HepG2 (cell line): ENCODE data around the gene FUOM. TPM values are rescaled to one million over a fixed set of nuclear protein-coding genes. Genes with fewer than 3 reads are reported as not detected.

Experiments used
- AGO2 ChIP-seq: fragments of 200-400 bp; formaldehyde crosslinking; optimal IDR thresholded peaks from 2 replicates; pipeline ENCODE3; 2017; ENCODE audit warnings: mild to moderate bottlenecking, low read depth, low read length, moderate library complexity
- ARHGAP35 ChIP-seq: sonication (generic); formaldehyde crosslinking; IDR thresholded peaks from 2 replicates; pipeline ENCODE4 v1.9.0; 2022; ENCODE audit warnings: mild to moderate bottlenecking, inconsistent platforms, moderate library complexity, missing genetic modification reagents, borderline replicate concordance
- BORCS8-MEF2B ChIP-seq: sonication (generic); formaldehyde crosslinking; IDR thresholded peaks from 2 replicates; pipeline ENCODE4 v1.8.0; 2022; ENCODE audit warnings: mild to moderate bottlenecking, missing genetic modification reagents
- HIVEP1 ChIP-seq: sonication (generic); formaldehyde crosslinking; IDR thresholded peaks from 2 replicates; pipeline ENCODE4 v1.4.0; 2020; ENCODE audit warnings: mild to moderate bottlenecking, missing genetic modification reagents
- RBAK ChIP-seq: sonication (generic); formaldehyde crosslinking; IDR thresholded peaks from 2 replicates; pipeline ENCODE4 v1.5.1; 2020; ENCODE audit warnings: mild to moderate bottlenecking, missing genetic modification reagents
- SALL1 ChIP-seq: sonication (generic); formaldehyde crosslinking; IDR thresholded peaks from 2 replicates; pipeline ENCODE4 v1.8.0; 2022; ENCODE audit warnings: mild to moderate bottlenecking, missing genetic modification reagents
- SOX6 ChIP-seq, 2 experiments: fragments of 450-650 bp in 1 of 2; sonication (generic) in 1 of 2; formaldehyde crosslinking in 1 of 2; IDR thresholded peaks; 2 replicates each; pipeline versions ENCODE4 v1.4.0 to v1.6.1; 2017 to 2020; ENCODE audit warnings: antibody characterized with exemption in 1 of 2, mild to moderate bottlenecking in 1 of 2, missing genetic modification reagents in 1 of 2
- SPEN ChIP-seq: sonication (generic); formaldehyde crosslinking; IDR thresholded peaks from 2 replicates; pipeline ENCODE4 v1.5.1; 2020; ENCODE audit warnings: low read depth, mild to moderate bottlenecking, missing genetic modification reagents
- SYNCRIP ChIP-seq: fragments of 200-400 bp; formaldehyde crosslinking; IDR thresholded peaks from 2 replicates; pipeline ENCODE4 v1.6.1; 2018; ENCODE audit warnings: mild to moderate bottlenecking, low read depth, low read length; ENCODE audit not compliant: insufficient read depth
- ZFP91 ChIP-seq: sonication (generic); formaldehyde crosslinking; IDR thresholded peaks from 2 replicates; pipeline ENCODE4 v1.9.0; 2022; ENCODE audit warnings: missing genetic modification reagents, mild to moderate bottlenecking, borderline replicate concordance
- ZFX ChIP-seq: sonication (generic); formaldehyde crosslinking; IDR thresholded peaks from 2 replicates; pipeline ENCODE4 v1.4.0; 2020; ENCODE audit warnings: mild to moderate bottlenecking, low read depth, missing genetic modification reagents, moderate library complexity
- ZNF143 ChIP-seq: sonication (generic); formaldehyde crosslinking; IDR thresholded peaks from 2 replicates; pipeline ENCODE4 v1.4.0; 2020; ENCODE audit warnings: missing genetic modification reagents
- ZNF761 ChIP-seq: sonication (generic); formaldehyde crosslinking; conservative IDR thresholded peaks from 2 replicates; pipeline ENCODE4 v1.4.0; 2020; ENCODE audit warnings: mild to moderate bottlenecking, missing genetic modification reagents
- polyA plus RNA-seq, 8 experiments: library from polyadenylated mRNA; depleted of rRNA in 3 of 8; stranded (reverse) in 7 of 8; unstranded in 1 of 8; fragments of >200 nt; fragmentation: Illumina TruSeq in 4 of 8; extraction: Trizol in 4 of 8; gene quantifications; 2 replicates each; pipeline versions ENCODE4 v1.2.1 to v1.2.3, GENCODE V29; 2011 to 2016; ENCODE audit warnings: low read depth in 4 of 8, missing spikeins in 1 of 8, mixed read lengths in 1 of 8; ENCODE audit not compliant: insufficient read depth in 1 of 8
- total RNA-seq, 5 experiments: library from RNA; depleted of rRNA; stranded (reverse); fragments of >200 nt; fragmentation: Illumina TruSeq; extraction: Trizol; gene quantifications; 2 replicates each; pipeline ENCODE4 v1.2.3, GENCODE V29; 2016; ENCODE audit warnings: low read depth in 1 of 5
- TF ChIP-seq, protein P1 (sequence below): sonication (generic); formaldehyde crosslinking; IDR thresholded peaks from 2 replicates; pipeline ENCODE4 v1.5.1; 2020; ENCODE audit warnings: mild to moderate bottlenecking, moderate library complexity, missing genetic modification reagents
- TF ChIP-seq, protein P2 (sequence below): IDR thresholded peaks from 2 replicates; pipeline ENCODE4 v1.6.1; 2016; ENCODE audit warnings: missing biosample characterization, missing genetic modification reagents, low read depth
- TF ChIP-seq, protein P3 (sequence below): sonication (generic); formaldehyde crosslinking; IDR thresholded peaks from 2 replicates; pipeline ENCODE4 v1.8.1; 2023; ENCODE audit warnings: mild to moderate bottlenecking, missing genetic modification reagents

FUOM gene
- total and polyA plus RNA-seq, 2 of the 13 experiments (the other 11 are each of a cell fraction or from before 2014, with no cell fraction given): 27.5 to 60.4 TPM

DNA sequence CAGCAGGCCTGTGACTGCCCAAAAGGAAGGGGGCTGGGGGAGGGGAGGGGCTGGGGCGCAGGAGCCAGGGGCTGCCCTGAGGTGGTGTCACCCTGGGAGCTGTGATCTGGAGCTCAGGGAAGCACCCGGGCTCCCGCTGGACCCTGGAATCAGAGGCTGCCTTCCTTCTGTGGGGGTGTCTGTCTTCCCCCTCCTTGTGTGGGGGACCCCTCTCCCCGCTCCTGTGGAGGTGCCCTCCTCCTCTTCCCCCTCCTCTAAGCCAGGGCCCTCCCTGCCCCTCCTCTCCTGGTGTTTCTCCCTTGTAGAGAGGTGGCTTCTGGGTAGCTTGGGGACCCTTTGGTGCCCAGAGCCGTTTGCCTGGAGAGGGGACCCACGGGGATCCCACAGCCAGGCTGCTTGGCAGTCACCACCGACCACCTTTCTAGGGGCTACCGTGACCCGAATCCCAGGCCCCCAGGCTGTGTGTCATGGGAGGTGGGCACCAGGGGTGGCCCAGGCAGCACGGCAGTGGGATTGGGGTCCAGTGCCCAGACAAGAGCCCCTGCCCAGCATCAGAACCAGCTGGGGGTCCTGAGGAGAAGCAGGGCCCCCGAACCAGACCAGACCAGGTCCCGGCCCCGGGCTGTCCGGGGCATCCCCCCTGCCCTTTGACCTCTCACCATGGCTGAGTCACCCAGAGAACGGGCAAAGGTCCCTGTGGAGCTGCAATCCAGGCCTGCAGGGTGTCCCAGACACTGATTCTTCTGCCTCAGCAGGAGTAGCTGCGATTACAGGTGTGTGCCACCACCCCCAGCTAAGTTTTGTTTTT is 9.9 kb downstream of the FUOM start (continued):
- no peak for TF ChIP-seq SOX6 (IDR thresholded peaks at IDR 0.05)
- peak; percentile 37; the same call in 1 of the 2 replicates for TF ChIP-seq SOX6 (CRISPR knock-in tag; IDR thresholded peaks at IDR 0.05)
- no peak for TF ChIP-seq SYNCRIP
- TF ChIP-seq, protein P1, sequence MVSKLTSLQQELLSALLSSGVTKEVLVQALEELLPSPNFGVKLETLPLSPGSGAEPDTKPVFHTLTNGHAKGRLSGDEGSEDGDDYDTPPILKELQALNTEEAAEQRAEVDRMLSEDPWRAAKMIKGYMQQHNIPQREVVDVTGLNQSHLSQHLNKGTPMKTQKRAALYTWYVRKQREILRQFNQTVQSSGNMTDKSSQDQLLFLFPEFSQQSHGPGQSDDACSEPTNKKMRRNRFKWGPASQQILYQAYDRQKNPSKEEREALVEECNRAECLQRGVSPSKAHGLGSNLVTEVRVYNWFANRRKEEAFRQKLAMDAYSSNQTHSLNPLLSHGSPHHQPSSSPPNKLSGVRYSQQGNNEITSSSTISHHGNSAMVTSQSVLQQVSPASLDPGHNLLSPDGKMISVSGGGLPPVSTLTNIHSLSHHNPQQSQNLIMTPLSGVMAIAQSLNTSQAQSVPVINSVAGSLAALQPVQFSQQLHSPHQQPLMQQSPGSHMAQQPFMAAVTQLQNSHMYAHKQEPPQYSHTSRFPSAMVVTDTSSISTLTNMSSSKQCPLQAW (CRISPR knock-in tag): 0 out of 2 replicates have a peak, but pooled peaks have one; percentile 42
- peak; percentile 99 for TF ChIP-seq HIVEP1 (CRISPR knock-in tag)
- TF ChIP-seq, protein P2, sequence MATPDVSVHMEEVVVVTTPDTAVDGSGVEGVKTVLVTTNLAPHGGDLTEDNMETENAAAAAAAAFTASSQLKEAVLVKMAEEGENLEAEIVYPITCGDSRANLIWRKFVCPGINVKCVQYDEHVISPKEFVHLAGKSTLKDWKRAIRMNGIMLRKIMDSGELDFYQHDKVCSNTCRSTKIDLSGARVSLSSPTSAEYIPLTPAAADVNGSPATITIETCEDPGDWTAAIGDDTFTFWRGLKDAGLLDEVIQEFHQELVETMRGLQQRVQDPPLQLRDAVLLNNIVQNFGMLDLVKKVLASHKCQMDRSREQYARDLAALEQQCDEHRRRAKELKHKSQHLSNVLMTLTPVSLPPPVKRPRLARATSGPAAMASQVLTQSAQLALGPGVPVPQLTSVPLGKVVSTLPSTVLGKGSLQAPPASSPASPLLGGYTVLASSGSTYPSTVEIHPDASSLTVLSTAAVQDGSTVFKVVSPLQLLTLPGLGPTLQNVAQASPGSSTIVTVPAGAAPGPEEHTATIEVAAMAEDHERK (CRISPR knock-in tag): no peak
- TF ChIP-seq ARHGAP35 (CRISPR knock-in tag): no peak
- TF ChIP-seq SALL1 (CRISPR knock-in tag): peak; percentile 45; the same call in 1 of the 2 replicates
- TF ChIP-seq RBAK (CRISPR knock-in tag): no peak
- 0 out of 2 replicates have a peak, but pooled peaks have one; percentile 77 for TF ChIP-seq ZNF761 (CRISPR knock-in tag)
- no peak for TF ChIP-seq BORCS8-MEF2B (CRISPR knock-in tag)
- TF ChIP-seq ZNF143 (CRISPR knock-in tag): peak; percentile 72
- TF ChIP-seq, protein P3, sequence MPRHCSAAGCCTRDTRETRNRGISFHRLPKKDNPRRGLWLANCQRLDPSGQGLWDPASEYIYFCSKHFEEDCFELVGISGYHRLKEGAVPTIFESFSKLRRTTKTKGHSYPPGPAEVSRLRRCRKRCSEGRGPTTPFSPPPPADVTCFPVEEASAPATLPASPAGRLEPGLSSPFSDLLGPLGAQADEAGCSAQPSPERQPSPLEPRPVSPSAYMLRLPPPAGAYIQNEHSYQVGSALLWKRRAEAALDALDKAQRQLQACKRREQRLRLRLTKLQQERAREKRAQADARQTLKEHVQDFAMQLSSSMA: no peak
- no peak for TF ChIP-seq SPEN (CRISPR knock-in tag)
- TF ChIP-seq AGO2: peak; percentile 82
- peak; percentile 66; the same call in 1 of the 2 replicates for TF ChIP-seq ZFP91
- peak; percentile 42; the same call in 1 of the 2 replicates for TF ChIP-seq ZFX
